SU-DHL-6 (cell line): ENCODE results near the gene SPINT4.

Experiments
- EZH2phosphoT487 ChIP-seq: fragments of 200-600 bp; sonication (generic), shearing (Covaris generic); conservative IDR thresholded peaks from 2 replicates; pipeline ENCODE4 v1.6.1; 2018; ENCODE audit warnings: mild to moderate bottlenecking, antibody characterized with exemption, low read length, moderate library complexity, mixed read lengths
- TF ChIP-seq, protein P1 (sequence below): fragments of 200-600 bp; sonication (generic); IDR thresholded peaks from one replicate; pipeline ENCODE4 v1.5.1; 2017; ENCODE audit warnings: antibody characterized with exemption, mild to moderate bottlenecking, low read length, moderate library complexity; ENCODE audit not compliant: insufficient read depth, poor library complexity, severe bottlenecking

DNA sequence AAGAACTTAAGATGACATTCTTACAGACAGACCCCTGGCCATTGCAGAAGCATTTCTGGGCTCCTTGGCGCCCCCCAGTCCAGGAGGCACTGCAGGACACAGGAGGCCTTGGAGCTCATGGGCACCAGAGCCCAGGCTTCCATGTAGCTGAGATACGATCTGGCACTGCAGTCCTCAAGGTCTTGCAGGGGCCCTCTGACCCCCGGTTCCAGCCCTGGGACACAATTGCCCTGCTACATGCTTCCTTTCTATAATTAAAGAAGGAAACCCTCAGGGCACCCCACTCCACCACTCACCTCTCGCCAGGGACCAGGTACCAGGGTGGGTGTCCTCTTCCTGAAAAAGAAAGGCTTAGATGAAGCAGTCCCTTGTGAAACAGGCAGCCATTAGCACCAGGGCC lies 35.9 kb downstream of the SPINT4 start:
- TF ChIP-seq, protein P1, sequence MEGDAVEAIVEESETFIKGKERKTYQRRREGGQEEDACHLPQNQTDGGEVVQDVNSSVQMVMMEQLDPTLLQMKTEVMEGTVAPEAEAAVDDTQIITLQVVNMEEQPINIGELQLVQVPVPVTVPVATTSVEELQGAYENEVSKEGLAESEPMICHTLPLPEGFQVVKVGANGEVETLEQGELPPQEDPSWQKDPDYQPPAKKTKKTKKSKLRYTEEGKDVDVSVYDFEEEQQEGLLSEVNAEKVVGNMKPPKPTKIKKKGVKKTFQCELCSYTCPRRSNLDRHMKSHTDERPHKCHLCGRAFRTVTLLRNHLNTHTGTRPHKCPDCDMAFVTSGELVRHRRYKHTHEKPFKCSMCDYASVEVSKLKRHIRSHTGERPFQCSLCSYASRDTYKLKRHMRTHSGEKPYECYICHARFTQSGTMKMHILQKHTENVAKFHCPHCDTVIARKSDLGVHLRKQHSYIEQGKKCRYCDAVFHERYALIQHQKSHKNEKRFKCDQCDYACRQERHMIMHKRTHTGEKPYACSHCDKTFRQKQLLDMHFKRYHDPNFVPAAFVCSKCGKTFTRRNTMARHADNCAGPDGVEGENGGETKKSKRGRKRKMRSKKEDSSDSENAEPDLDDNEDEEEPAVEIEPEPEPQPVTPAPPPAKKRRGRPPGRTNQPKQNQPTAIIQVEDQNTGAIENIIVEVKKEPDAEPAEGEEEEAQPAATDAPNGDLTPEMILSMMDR: no peak
- no peak for TF ChIP-seq EZH2phosphoT487
